HG03108 (cell line): ENCODE measurements around the gene DOCK3.
A peak's percentile ranks its signal among the peaks of the same experiment; 100 is the strongest.
"Not testable (repeated sequence)": the region's sequence is repeated elsewhere in the genome, so short reads cannot be mapped to it uniquely, and the experiment has no call there.

Source experiments
- ATAC-seq: cut with Tn5 transposase; IDR thresholded peaks from one replicate; pipeline ENCODE4 v1.9.1; 2021; ENCODE audit warnings: moderate library complexity; ENCODE audit not compliant: unreplicated experiment

DOCK3 gene

DNA sequence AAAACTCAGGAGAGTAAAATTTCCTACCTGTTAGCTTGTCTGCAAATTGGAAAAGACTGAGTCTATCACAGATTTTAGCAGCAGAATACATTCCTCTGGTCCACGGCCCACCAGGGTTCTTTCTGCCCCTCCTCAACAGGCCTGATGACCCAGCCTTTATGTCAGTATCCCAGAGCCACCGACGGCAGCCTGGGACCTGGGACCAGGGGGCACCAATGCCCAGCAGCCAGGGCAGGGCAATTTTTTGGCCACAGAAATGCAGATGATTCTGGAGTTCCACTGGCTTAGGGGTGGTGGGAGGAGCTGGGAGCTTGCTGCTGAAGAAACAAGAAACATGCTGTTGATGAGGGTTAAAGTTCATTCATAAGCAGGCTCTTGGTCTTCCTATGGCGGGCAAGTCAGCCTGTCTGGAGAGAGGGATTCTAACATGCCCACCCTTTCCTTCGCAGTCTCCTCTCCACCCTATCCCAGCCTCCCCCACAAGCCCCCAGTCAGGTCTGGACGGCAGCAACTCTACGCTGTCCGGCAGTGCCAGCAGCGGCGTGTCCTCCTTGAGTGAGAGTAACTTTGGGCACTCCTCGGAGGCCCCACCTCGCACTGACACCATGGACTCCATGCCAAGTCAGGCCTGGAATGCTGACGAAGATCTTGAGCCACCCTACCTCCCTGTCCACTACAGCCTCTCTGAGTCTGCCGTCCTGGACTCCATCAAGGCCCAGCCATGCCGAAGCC, 706.0 kb downstream of the DOCK3 start:
- ATAC-seq: no peak

DNA sequence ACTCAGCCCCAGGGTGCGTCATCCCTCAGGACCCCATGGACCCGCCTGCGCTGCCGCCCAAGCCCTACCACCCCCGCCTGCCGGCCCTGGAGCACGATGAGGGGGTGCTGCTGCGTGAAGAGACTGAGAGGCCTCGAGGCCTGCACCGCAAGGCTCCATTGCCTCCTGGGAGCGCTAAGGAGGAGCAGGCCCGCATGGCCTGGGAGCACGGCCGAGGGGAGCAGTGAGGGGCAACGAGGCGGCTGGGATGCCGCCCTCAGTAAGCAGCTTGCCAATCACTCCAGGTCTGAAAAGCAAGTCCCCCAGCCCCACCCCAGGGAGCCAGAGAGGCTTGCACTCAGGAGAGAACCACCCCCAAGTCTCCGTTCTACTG, 706.6 kb downstream of the DOCK3 start:
- ATAC-seq: no peak

DNA sequence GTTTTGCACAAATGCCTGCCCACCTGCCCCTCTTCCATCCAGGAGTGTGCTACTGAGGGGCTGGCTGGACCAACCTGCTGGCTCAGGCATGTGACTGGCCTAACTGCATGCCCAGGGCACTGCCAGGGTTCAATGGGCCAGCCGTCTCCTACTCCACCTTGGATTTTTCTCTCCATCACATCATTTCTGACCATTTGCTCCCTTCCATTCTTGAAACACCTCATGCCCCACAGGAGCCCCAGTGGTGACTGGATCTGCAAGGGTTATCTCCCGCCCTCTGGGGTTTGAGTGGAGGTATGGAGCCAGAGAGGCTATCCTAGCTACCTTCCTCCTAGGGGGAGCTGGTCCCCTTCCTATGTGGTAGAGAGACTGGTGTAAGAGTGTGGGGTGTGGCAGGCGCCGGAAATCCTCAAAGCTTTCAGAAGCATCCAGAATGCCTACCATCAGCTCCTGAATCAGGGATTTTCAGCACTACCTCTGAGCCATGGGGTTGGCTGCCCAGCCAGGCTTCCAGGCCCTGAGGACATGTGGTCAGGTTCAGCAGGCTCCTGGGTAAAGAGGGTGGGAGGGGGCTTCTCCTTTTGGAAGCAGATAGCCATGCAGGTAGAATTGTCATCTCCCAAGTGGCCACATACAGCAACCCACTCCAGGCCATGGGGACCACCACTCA, 707.5 kb downstream of the DOCK3 start:
- no peak for ATAC-seq

GRCh38 chr3:51382947-51383578, 708.3 kb downstream of the DOCK3 start:
- ATAC-seq: no peak

GRCh38 chr3:51384055-51384725, 709.5 kb downstream of the DOCK3 start:
- ATAC-seq: no peak

GRCh38 chr3:51384726-51385473, 710.2 kb downstream of the DOCK3 start, which contains the start of gene MANF:
TSS of gene MANF (plus strand) at chr3:51385291. CDS start at chr3:51385343, 52 bp downstream.
- peak; percentile 93 for ATAC-seq

DNA sequence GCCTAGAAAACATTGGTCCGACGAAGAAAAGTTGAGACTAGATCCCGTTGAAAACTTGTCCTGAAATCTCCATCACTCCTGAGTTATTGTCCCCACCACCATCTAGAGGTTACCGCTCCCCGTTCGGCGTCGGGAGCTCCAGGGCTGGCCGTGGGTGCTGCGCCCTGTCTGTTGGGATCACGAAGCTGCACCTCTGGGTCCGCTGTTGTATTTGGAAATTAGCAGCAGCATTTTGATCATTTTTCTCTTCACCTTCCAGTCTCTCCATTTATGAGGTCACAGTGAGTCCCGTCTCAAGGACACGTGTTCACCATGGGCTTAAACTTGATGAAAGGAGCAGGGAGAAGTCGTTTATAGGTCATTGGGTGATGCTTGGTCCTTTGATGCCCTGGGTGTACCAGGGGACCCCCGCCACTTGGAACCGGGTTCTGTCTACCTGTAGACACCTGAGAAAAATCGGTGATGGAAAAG, 710.9 kb downstream of the DOCK3 start:
- no peak for ATAC-seq

GRCh38 chr3:51386159-51386851, 711.6 kb downstream of the DOCK3 start:
- ATAC-seq: no peak

DNA sequence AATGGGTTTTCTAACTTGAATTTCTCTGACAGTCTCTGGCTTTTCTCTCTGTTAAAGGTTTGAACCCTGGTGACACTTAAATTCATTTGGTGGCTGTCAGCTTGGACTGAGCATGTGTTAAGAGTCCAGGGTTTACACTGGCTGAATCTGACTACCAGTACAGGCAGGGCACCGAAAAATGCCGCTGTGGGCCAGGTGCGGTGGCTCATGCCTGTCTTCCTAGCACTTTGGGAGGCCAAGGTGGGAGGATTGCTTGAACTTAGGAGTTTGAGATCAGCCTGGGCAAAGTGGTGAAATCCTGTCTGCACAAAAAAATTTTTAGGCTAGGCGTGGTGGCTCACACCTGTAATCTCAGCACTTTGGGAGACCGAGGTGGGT, 712.1 kb downstream of the DOCK3 start:
- no peak for ATAC-seq

- not testable (repeated sequence) for ATAC-seq
Observed at GRCh38 chr3:51387281-51387680, 712.6 kb downstream of the DOCK3 start.

DNA sequence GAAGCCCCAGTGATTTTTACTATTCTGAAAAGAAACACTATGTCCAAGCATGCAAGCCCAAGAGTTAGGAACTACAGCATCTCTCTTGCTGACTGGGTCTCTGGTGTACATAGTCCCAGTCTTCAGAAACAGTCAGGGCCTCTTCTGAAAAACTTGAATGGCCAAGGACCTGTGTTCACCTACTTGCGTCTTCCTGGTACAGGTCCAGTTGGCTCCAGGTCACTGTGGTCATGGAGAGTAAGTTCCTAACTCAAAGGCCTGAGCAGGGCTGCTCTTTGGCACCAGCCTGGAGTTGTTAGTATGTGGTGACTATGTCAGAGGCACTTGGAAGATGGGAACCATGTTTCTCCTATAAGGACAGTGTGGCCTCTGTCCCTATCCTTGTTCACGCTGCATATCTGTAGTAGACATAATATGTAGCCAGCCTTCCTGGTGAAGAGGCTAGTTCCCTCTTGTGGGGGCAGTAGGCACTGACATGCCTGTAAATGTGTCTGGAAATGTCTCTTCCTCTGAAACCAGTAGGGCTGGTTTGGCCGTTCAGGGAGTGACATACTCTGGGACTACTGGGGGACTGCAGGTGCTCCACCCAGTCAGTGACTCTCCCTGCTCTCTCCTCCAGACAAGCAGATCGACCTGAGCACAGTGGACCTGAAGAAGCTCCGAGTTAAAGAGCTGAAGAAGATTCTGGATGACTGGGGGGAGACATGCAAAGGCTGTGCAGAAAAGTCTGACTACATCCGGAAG, 713.7 kb downstream of the DOCK3 start:
- no peak for ATAC-seq

DNA sequence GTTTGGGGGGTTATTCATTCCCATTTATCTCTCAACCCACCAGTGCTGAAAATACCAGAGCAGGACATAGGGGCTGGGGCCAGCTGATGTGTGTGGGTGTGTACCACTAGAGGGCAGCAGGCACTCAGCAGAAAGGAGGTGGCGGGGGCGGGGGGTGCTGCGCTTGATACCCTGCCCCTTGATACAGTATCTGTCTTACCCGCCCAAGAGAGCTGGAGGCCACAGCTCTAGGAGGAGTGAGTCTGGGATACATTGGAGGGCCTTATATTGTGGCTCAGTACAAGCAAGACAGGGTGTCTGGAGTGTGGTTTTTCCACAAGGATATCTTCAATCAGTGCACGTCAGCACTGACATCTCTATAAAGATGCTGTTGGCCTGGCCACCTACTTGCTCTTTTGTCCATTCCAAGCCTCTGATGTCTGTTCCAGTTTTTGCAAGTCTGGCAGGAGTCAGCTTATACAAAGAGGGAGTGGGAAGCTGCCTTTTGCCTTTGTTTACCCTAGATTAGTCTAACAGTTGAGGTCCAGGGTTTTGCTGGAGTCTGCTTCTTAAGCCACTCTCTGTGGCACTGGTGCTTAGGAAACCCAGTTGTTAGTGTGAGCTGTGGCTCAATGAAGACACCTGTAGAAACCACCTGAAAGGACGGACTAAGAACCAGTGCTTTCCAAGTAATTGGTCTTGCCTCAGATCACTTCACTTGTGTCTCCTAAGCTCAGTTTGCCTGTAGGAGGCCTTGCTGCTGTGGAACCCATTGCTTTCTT, 714.9 kb downstream of the DOCK3 start:
- no peak for ATAC-seq

- peak; percentile 3 for ATAC-seq
Observed at GRCh38 chr3:51390246-51391074, 715.7 kb downstream of the DOCK3 start.

- ATAC-seq: peak; percentile 91
Observed at GRCh38 chr3:51391075-51391565, 716.4 kb downstream of the DOCK3 start, which contains the start of gene RBM15B. TSS of gene RBM15B (plus strand) at chr3:51391285. CDS start at chr3:51391400, 115 bp downstream.

DNA sequence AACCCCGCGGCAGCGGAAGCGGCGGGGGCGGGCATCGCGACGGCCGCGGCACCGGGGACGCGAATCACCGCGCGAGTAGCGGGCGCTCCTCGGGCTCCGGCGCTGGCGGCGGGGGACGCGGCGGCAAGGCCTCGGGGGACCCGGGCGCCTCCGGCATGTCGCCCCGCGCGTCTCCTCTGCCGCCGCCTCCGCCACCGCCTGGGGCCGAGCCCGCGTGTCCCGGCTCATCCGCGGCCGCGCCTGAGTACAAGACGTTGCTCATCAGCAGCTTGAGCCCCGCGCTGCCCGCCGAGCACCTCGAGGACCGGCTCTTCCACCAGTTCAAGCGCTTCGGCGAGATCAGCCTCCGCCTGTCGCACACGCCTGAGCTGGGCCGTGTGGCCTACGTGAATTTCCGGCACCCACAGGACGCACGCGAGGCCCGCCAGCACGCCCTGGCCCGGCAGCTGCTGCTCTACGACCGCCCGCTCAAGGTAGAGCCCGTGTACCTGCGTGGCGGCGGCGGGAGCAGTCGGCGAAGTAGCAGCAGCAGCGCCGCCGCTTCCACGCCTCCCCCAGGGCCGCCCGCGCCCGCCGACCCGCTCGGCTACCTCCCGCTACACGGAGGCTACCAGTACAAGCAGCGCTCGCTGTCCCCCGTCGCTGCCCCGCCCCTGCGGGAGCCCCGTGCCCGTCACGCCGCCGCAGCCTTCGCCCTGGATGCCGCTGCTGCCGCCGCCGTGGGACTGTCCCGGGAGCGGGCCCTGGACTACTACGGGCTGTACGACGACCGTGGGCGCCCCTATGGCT, 717.0 kb downstream of the DOCK3 start:
- ATAC-seq: no peak

- ATAC-seq: no peak
Observed at GRCh38 chr3:51392355-51393133, 717.8 kb downstream of the DOCK3 start.
